HG03565 (cell line): ENCODE data around the gene NTRK3.
"Not testable (repeated sequence)": the region's sequence is repeated elsewhere in the genome, so short reads cannot be mapped to it uniquely, and the experiment has no call there.

Experiments
- ATAC-seq: cut with Tn5 transposase; IDR thresholded peaks from one replicate; pipeline ENCODE4 v1.9.1; 2021; ENCODE audit warnings: mild to moderate bottlenecking, moderate library complexity; ENCODE audit not compliant: unreplicated experiment

Gene NTRK3

DNA sequence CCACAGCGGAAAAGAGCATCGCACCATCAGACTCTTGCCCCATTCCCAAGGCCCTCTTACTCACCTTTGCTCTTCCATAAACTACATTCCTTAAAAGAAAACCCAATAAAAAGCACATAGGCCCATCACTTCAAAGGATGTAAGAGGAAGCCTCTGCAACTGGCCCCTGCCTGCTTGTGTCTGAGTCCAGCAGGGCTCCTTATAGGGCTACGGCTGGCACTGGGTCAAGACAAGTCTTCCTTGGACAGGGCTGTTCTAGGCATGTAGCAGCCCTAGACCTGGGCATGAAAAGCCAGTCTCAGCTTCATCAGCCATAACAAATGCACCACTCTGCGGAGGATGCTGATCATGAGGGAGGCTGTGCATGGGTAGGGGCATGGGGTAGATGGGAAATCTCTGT lies 218.3 kb downstream of the NTRK3 start:
- ATAC-seq: no peak

DNA sequence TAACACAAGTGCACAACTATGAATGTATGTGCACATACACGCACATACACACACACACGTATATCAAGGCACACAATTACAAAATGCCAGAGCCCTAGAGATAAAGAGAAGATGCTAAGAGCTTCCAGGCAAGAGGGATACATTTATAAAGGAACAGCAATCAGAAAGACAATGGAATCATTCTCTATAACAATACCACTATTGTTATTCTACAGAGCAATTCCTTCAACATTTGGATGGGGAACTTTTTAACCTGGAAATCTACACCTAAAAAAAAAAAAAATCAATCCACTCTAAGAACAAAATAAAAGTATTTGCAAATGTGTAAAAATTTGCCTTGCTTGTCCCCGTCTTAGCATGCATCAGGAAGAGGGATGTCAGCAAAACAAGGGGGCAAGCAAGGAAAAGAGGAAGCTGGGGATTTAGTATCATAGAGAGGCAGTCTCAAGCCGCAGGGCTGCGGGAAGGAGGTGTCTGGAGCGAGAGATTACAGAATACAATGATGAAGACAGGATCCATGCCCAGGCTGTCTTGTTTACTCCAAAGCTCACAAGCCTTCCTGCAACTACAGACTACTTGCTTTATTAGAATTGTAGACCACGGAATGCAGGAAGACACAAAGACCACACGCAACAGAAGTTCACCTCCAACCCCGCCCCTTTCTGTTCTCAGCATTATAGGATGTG lies 220.2 kb downstream of the NTRK3 start:
- no peak for ATAC-seq

DNA sequence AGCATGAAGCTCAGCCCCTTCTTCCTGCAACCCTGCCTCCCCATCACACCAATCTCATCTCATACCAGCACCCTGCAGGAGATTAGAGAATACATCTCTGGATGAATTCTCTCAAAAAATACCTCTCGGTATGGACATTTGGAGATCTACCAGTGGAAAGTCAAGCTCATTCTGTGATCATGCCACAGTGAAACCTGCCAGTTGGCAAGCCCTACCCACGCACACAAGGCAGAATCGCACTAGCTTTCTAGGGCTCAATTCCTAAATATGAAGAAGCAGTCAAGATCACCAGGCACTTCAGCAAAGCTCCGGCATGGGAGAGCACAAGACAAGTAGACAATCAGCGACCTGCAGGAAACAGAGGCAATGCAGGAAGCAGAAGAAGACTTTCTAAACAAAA lies 221.2 kb downstream of the NTRK3 start:
- ATAC-seq: no peak

DNA sequence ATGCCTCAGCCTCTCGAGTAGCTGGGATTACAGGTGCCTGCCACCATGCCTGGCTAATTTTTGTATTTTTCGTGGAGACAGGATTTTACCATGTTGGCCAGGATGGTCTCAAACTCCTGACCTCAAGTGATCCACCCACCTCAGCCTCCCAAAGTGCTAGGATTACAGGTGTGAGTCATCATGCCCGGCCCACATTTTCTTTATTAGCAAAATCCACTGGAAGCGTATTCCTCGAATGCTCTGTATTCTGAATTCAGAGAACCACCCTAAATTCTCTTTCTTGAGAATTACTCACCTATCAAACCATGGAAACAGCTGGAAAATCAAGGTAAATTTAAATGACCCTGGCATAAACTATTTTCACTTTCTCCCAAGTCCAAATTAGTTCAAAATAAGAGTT lies 223.1 kb downstream of the NTRK3 start:
- not testable (repeated sequence) for ATAC-seq

DNA sequence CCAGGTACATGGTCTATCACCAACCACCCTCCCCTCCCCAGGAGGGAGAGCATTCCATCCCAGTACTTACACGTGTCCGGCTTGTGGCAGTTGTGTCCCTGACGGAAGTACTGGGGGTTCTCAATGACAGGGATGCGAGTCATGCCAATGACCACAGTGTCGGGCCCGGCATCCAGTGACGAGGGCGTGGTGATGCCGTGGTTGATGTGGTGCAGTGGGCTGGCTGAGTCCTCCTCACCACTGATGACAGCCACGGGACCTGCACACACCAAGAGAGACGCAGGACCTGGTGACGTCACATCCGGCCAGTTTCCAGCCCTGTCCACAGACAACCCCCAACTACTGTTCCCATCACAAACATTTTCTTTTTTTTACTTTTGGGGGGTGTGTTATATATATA lies 223.8 kb downstream of the NTRK3 start:
- no peak for ATAC-seq

DNA sequence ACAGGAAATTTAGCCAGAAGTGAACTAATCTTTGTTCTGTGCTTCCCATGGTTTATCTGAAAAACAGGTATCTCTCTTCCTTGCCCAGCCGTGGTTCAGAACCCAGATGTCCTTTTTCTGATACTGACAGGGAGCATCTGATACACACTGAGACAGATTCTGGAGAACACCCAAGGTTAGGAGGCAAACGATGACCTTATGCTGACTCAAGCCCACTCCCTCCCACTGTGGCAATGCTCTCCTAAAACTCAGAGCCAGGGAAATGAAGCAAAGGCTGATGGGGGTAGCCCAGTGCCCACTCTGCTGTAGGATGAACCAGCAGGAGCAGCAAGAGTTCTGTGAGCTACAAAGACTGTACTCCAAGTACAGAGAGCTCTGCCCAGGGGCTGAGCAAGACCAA lies 225.1 kb downstream of the NTRK3 start:
- no peak for ATAC-seq

DNA sequence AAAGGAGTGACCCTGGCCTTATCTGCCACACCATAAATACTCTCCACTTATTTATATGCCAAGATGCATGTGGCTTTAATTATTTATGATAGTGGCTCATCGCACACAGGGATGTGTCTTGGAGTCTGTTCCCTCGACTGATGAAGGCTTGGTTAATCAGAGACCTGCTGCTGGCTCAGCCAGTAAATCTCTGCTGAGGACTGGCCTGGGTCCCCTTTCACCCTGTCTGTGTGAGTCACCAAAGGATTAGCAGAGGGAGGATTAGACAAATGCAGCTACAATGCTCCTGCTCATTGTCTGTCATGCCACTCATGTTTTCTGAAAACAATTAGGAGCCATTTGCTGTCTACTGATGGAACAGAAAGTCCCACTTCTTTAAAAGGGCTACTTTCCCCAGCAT lies 226.8 kb downstream of the NTRK3 start:
- no peak for ATAC-seq

DNA sequence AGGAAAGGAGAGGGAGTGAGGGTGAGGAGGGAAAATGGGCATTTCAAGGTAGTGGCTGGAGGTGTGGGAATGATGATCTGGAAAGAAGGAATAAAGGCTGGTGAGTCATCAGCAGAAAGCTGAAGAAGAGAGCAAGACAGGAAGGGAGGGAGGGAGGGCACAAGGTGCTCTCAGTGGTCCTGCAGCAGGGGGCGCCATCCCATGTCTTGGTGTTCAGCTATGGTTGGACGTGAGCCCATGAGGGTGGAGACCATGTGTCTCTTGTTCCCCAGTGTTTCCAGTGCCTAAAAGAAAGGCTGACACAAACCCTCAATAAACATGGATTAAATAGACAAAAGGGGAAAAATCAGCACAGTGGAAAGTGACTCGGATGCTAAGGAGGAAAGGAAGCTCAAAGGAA lies 228.5 kb downstream of the NTRK3 start:
- no peak for ATAC-seq

DNA sequence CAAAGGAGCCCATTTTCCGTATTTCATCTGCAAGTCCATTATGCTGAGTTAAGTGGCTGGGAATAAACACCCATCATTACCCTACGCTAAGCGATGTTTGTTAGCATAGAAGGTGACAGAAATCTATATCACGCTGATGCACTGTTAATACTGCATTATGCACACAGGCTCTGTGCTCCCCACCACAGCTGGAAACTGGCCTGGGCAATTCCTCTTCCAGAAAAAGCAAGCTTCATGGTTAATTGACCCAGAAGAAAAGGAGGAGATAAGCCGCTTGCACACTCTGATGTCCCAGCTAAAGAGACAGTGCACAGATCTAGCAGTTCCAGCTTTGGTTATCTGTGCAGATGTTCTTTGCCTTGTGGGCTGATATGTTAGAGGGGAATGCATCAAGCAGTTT lies 232.6 kb downstream of the NTRK3 start:
- no peak for ATAC-seq

DNA sequence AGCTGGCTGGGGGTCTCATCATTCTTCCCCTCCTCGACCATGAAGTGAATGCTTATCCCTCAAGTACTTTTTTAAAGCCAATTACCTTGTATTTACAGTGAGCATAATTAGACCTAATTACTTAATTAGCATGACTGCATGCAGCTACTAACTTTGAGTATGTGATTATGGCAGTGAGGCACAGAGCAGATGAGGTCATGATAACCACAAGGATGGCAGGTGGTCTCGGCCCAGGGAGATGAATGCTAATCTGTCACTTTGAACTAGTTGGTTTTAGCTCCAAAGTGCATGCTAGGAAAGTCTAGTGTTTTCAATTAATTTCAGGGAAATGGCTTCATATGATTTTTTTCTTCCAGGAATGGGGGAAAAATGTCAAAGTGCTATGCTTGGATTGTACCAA lies 233.8 kb downstream of the NTRK3 start:
- no peak for ATAC-seq

DNA sequence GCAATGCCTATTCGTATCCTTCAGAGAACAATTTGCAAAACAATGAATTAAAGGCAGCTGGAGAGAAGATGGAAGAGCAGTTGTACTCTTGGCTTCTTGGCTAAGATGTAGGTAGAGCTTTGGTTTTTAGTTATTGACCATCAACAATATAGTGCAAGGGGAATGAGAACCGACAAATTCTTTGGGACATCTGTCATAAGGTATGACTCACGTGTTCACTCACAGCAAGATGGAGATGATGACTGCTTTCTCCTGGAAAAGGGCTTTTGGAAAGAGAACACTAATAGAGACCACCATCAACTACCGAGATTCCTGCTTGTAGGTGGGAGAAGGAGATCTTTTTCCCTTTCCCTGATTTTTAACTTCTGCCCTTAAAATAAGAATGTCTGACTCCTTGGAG lies 234.9 kb downstream of the NTRK3 start:
- no peak for ATAC-seq

DNA sequence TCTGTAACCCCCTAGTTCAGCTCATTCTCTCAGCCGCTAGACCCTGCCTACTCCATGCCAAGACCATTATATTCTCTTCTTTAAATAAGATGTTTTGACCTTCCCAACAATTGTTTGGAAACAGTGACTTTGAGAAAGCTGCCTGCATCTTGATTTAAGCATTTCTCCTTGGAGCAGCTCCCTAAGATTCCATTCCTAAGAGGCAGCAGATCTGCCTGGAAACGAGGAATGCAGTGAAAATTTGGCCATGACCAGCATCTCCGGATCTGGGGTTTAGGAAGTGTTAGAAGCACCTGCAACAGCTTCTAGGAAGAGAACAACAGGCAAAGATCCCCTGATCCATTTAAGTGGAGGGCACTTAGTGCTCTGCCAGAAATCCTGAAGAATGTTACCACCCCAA lies 235.7 kb downstream of the NTRK3 start:
- no peak for ATAC-seq

DNA sequence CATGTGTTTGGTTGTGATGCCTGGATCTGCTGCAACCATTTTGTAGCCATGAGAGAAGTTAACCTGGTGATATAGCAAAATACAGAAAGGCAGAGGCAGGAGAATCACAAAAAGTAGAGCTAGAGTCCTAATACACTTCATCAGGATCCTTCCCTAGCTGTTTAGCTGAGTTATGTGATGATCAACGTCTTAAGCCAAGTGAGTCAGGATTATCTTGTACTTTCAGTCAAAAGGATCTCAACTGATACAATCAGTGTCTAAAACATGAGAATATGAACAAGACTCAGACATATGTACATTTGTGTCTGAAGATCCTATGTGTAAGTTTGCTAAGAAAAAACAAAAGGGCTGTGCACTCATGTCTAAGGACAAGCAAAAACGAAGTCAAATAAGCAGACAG lies 236.9 kb downstream of the NTRK3 start:
- ATAC-seq: no peak

DNA sequence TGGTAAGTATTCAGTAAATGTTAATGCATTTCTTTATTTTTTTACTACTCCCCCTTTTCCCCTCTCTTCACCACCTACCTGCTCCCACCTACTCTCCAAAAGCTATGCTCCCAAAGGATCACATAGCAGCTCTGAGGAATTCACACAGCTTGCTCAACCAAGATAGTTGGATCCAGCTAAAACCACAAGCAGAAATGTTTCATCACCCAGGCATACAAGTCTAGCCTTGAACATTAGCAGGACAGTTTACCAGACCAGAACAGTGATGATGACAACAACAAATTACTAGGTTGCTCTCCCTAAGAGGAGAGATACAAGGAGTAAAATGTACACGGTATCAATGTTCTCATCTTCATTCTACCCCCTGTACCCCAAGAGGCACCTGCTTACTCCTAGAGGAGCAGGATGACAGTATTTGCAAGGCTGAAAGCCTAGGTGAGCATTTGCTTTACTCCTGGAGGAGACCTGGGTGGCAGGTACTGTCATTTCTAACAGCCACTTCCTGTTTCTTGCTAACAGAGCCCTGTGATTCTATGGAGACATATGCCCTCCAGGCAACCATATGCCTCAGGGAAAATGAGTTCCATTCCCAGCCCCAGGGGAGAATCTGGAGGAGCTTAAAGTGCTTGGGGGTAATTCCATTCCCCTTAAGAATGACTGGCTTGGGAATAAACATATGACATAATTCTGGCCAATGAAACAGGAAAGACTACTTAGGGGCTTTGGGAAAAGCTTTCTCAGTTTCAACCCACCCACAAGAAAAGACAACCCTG lies 237.5 kb downstream of the NTRK3 start:
- no peak for ATAC-seq

DNA sequence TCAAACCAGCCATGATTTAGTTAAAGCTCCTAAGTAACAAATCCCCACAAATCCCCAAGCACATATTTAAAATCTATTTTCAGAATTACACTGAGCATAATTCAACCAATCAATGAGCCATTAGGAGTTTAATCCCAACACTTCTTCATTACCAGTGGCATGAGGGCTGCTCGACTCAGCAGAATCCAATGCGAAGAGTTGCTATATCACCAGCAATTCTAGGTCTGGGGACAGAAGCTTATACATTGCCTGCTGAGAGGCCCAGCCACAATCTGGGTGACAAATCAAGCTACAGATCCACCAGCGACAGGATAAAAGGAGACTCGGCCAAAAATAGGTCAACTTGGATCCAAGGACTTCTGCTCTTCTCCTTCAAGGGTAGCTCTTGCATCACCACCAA lies 238.8 kb downstream of the NTRK3 start:
- ATAC-seq: no peak

DNA sequence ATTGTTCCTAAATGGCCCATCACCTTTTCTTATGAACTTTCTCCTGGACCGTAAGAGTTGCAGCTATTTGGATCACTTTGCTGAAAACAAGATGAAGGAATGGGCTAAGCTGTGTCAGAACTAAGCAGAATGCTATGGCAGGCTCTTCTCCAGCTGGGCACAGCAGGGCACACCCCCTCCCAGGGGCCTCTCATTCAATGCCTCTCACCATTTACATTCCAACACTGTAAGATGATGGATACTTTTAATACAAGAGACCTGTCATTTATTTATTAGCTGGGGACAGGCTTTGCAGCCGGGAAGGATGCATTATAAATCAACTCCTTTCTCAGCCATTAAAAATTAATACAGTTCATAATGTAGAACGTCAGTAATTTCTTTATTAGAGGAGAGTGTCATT lies 240.1 kb downstream of the NTRK3 start:
- no peak for ATAC-seq

DNA sequence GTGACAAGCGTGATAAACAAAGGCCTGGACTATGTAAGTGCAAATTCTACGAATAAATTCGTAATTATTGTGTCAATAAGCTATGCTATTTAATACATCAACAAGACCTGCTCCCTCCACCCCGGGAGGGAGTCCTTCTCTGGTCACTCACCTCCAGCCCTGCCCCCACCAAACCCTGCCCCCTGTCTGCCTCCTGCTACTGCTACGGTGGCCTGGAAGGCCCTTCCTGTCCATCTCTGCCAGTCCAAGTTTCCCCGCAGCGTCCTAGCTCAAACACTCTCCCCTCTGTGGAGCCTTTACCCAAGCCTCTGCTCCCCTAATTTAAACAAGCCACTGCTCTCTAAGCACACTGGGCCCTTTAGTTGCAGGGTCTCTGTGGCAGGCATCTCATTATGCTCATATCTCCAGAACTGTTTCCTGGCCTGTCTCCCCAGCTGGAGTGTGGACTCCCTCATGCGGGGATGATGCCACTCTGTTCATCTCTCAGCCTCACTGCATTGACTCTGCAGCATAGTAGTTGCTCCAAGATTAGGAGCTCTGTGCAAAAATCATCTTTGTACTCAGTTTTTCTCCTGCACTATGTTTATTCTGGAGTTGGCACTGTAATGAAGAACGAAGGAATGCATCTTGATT lies 241.2 kb downstream of the NTRK3 start:
- ATAC-seq: no peak

DNA sequence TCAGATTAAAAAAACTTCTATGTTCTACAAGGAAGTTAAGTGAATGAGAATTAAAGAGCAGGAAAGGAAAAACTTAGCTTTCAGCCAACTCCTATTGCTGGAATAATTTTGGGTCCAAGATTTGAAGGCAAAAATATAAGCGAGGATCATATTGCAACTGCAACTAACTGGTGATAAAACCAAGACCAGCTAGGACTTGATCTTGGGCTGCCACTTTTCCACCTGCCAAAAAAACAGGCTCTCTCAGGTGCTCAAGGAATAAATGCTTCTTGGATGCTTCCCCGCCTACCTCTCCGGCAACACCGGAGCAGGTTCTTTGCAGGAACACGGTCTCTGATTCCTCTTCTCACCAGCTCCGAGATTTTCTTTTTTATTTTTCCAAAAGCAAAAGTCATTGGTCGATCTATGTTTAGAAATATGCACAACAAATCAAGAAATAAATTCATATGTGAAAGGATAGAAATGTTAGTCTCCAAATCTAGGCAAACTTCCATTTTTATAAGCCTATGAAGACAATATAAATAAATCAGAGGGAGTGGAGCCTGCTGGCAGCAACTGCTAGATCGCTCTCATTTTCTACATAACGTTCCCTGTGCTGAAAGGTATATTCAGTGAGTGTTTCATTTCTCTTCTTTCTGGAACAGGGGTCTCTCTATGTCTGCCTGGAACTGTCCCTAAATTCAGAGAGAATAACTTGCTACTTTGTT lies 241.9 kb downstream of the NTRK3 start:
- ATAC-seq: no peak

DNA sequence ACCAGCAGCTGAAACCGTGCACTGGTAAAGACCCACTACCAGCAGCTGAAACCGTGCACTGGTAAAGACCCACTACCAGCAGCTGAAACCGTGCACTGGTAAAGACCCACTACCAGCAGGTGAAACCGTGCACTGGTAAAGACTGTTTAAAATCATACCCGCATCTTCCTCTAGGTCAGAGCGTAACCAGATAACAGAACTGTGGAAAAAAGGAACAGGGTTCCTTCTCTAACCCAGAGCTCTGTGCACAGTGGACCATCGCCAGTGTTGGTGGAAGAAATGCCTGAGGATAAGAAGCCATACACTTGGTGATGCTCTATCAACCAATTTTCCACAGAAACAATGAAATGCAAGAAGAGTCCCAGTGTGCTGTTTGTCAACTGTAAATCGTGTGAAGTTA lies 243.4 kb downstream of the NTRK3 start:
- ATAC-seq: no peak

DNA sequence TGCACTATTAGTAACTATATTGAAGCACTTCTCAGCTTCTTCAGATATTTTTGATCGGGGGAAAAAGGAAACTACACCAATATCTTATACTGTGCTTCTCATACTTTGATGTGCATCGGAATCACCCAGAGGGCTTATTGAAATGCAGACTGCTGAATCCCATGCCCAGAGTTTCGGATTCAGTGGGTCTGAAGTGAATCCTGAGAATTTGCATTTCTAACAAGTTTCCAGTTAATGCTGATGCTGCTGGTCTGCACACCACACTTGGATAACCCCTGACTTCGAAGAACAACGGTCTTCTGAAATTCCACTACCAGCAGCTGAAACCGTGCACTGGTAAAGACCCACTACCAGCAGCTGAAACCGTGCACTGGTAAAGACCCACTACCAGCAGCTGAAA lies 243.9 kb downstream of the NTRK3 start:
- no peak for ATAC-seq

DNA sequence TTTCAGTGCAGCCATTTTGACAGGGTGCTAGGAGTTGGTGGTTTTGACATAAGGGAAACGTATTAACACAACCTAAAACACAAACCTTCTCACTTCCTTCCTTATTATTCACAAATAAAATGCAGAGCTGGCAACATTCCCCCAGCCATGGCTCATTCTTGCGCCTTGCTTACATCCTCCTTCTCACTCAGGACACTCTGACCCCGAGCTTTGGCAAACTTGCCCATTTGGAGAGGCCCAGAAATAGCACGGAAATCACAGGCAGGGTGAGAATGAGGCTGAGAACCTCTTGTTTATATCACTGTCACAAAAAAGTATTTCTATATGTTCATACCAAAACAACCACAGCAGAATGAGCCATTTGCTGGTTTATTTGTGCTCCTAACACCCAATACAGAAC lies 244.3 kb downstream of the NTRK3 start:
- ATAC-seq: no peak

DNA sequence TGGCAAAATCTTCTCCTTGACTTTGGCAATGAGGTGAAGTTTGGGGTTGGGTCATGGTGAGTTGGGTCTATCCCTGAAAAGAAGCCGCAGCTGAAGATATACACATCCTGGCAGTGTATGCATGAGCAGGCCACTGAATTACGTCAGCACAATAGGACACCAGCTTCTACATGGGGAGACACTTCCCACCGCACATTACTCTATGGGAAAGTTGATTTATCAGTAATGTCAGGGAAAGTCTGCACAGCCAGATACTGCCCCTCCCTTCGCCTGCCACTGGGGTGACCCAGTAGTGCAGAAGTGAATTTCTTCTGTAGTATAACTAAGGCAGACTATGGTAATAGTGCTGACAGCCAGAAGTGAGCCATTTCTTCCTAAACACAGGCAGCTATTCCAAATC lies 245.0 kb downstream of the NTRK3 start:
- ATAC-seq: no peak
